B cell (primary cell): Measurements from ENCODE around the gene FAM107A. TPM values are rescaled to one million over a fixed set of nuclear protein-coding genes. Genes with fewer than 3 reads are reported as not detected.

Experiments
- ATAC-seq: fragments of 200-7000 bp; cut with Tn5 transposase; one replicate; pipeline ENCODE4 v1.10.0; 2021; ENCODE audit warnings: low read depth, mild to moderate bottlenecking, moderate number of reproducible peaks, moderate library complexity
- CTCF ChIA-PET: fragments of 350-600 bp; sonication (Branson Sonifier 250); formaldehyde crosslinking; loops from one replicate; lab custom pipeline; 2021; ENCODE audit warnings: antibody characterized with exemption, inconsistent platforms; lab: Charles Lee
- POLR2A ChIA-PET: fragments of 350-600 bp; sonication (Branson Sonifier 250); formaldehyde crosslinking; loops from one replicate; lab custom pipeline; 2021; ENCODE audit warnings: antibody characterized with exemption; lab: Charles Lee
- DNase-seq: peaks from one replicate; pipeline ENCODE4 v3.0.0; 2013
- H2AFZ ChIP-seq: 2 replicates; pipeline ENCODE4 v1.6.1; 2012; ENCODE audit warnings: mild to moderate bottlenecking, low read depth, low read length; ENCODE audit not compliant: insufficient read depth, poor library complexity, severe bottlenecking
- H3K27ac ChIP-seq, 2 donors: 1 replicate in 1 of 2; 2 replicates in 1 of 2; pipeline ENCODE4 v1.5.1; 2012 to 2013; ENCODE audit warnings: low read length in 2 of 2, mild to moderate bottlenecking in 2 of 2, moderate library complexity in 1 of 2
- H3K27me3 ChIP-seq, 4 experiments: fragments of 200-600 bp in 1 of 4; sonication (generic) in 1 of 4; replicated peaks in 1 of 4; 1 replicate in 2 of 4; 2 replicates in 2 of 4; pipeline versions ENCODE4 v1.6.1 to v1.7.0; 2013 to 2016; ENCODE audit warnings: low read length in 3 of 4, mild to moderate bottlenecking in 2 of 4, mixed read lengths in 1 of 4, moderate library complexity in 1 of 4; ENCODE audit not compliant: insufficient read depth in 4 of 4, control insufficient read depth in 3 of 4; ENCODE audit errors: control extremely low read depth in 1 of 4
- H3K36me3 ChIP-seq, 2 experiments: replicated peaks in 1 of 2; 1 replicate in 1 of 2; 2 replicates in 1 of 2; pipeline versions ENCODE4 v1.6.1 to v1.7.1; 2013; ENCODE audit warnings: low read length in 1 of 2; ENCODE audit not compliant: insufficient read depth in 2 of 2, control insufficient read depth in 1 of 2; ENCODE audit errors: control extremely low read depth in 1 of 2, extremely low read depth in 1 of 2
- H3K4me1 ChIP-seq, 2 donors: fragments of 200-600 bp in 1 of 2; sonication (generic) in 1 of 2; 1 replicate in 1 of 2; 2 replicates in 1 of 2; pipeline versions ENCODE4 v1.5.1 to v1.6.1; 2013 to 2017; ENCODE audit warnings: low read length in 2 of 2; ENCODE audit not compliant: control insufficient read depth in 2 of 2, insufficient read depth in 2 of 2
- H3K4me2 ChIP-seq: replicated peaks from 2 replicates; pipeline ENCODE3; 2012; ENCODE audit warnings: mild to moderate bottlenecking, low read depth, low read length; ENCODE audit not compliant: poor library complexity, severe bottlenecking
- H3K4me3 ChIP-seq, 5 experiments: fragments of 200-600 bp in 1 of 5; sonication (generic) in 1 of 5; 1 replicate in 3 of 5; 2 replicates in 2 of 5; pipeline versions ENCODE4 v1.5.1 to v1.7.0; 2011 to 2016; ENCODE audit warnings: low read length in 4 of 5, mild to moderate bottlenecking in 4 of 5, low read depth in 2 of 5, control low read depth in 1 of 5, moderate library complexity in 1 of 5; ENCODE audit not compliant: insufficient read depth in 1 of 5; ENCODE audit errors: control extremely low read depth in 1 of 5, extremely low read depth in 1 of 5
- H3K79me2 ChIP-seq: fragments of 200-600 bp; sonication (generic); one replicate; pipeline ENCODE4 v1.6.0; 2016; ENCODE audit warnings: low read length; ENCODE audit not compliant: control insufficient read depth, insufficient read depth
- H3K9ac ChIP-seq: fragments of 200-600 bp; sonication (generic); 2 replicates; pipeline ENCODE4 v1.6.1; 2017; ENCODE audit warnings: mild to moderate bottlenecking, low read length, moderate library complexity
- H3K9me3 ChIP-seq, 3 donors: one replicate each; pipeline versions ENCODE4 v1.6.1 to v1.7.1; 2013; ENCODE audit warnings: low read length in 2 of 3; ENCODE audit not compliant: control insufficient read depth in 2 of 3, insufficient read depth in 1 of 3; ENCODE audit errors: control extremely low read depth in 1 of 3
- H4K20me1 ChIP-seq: 2 replicates; pipeline ENCODE4 v1.6.0; 2012; ENCODE audit warnings: mild to moderate bottlenecking, low read length; ENCODE audit not compliant: insufficient read depth, control insufficient read depth, poor library complexity, severe bottlenecking
- H3K27ac Mint-ChIP-seq: one replicate; pipeline ENCODE4 v1.8.0; 2021; ENCODE audit warnings: mixed read lengths
- H3K27me3 Mint-ChIP-seq: one replicate; pipeline ENCODE4 v1.8.0; 2021; ENCODE audit warnings: mixed read lengths
- H3K4me1 Mint-ChIP-seq: one replicate; pipeline ENCODE4 v1.8.0; 2021; ENCODE audit warnings: mixed read lengths
- H3K4me3 Mint-ChIP-seq: one replicate; pipeline ENCODE4 v1.8.0; 2021; ENCODE audit warnings: mixed read lengths
- H3K9me3 Mint-ChIP-seq: one replicate; pipeline ENCODE4 v1.8.0; 2022; ENCODE audit warnings: mixed read lengths; ENCODE audit not compliant: insufficient read depth
- CTCF ChIP-seq: fragments of 200-600 bp; IDR thresholded peaks from one replicate; pipeline ENCODE4 v1.8.0; 2022; ENCODE audit warnings: antibody characterized with exemption, mild to moderate bottlenecking
- EZH2 ChIP-seq: IDR thresholded peaks from 2 replicates; pipeline ENCODE4 v1.6.1; 2012; ENCODE audit warnings: borderline replicate concordance, low read depth, mild to moderate bottlenecking, moderate library complexity, low read length; ENCODE audit not compliant: insufficient read depth, poor library complexity, severe bottlenecking
- WGBS: methylation state at CpG from one replicate; pipeline ENCODE4 v1.1.5; 2013; ENCODE audit warnings: missing lambda C conversion rate; ENCODE audit not compliant: insufficient coverage; 5-methylcytosine and 5-hydroxymethylcytosine counted together
- intact Hi-C: fragments of 100-400 bp; cut with micrococcal nuclease; formaldehyde crosslinking; loops from one replicate; pipeline ENCODE4 v1.10.0; 2022
- polyA plus RNA-seq: library from polyadenylated mRNA; depleted of rRNA; stranded (reverse); fragments of >200 nt; gene quantifications from 2 replicates; pipeline ENCODE4 v1.2.3, GENCODE V29; 2012
- total RNA-seq, 2 donors: library from RNA; stranded (reverse); fragments of 120-200 nt in 1 of 2; gene quantifications; 1 replicate in 1 of 2; 2 replicates in 1 of 2; pipeline versions ENCODE4 v1.2.3 to v1.2.4, GENCODE V29; 2013 to 2022

The FAM107A gene
- total and polyA plus RNA-seq, 2 donors (not counting 1 experiment from before 2014, with no cell fraction given) = not detected

- TF ChIP-seq EZH2 (no peak), CTCF (no peak)
- POLR2A ChIA-PET = no interaction called here
- H3K4me3 Mint-ChIP-seq = no peak overlapping the region
- 93% methylated on average over 9 of the region's 10 CpGs for WGBS
- H3K9me3 Mint-ChIP-seq = no peaks in the 10 kb centered on the region
- no peaks in the 10 kb centered on the region for H3K27me3 ChIP-seq
- H2AFZ ChIP-seq = no peak overlapping the region
- no peaks in the 10 kb centered on the region for H4K20me1 ChIP-seq
- intact Hi-C loops = no loop called here
- no peak overlapping the region for H3K27ac Mint-ChIP-seq
- no peaks in the 10 kb centered on the region for H3K4me1 Mint-ChIP-seq
- no peaks in the 10 kb centered on the region for H3K36me3 ChIP-seq
- H3K27me3 Mint-ChIP-seq = no peaks in the 10 kb centered on the region
- no peaks in the 10 kb centered on the region for H3K4me1 ChIP-seq
- H3K79me2 ChIP-seq = no peaks in the 10 kb centered on the region
- no peak overlapping the region for H3K27ac ChIP-seq
- DNase-seq (no peak), ATAC-seq (no peak)
- H3K9ac ChIP-seq = no peak overlapping the region
- CTCF ChIA-PET = interaction anchor here (0.6 to 1.3 kb wide), 2 partner anchors 11 to 294 kb away, joined by 3 read pairs; no protein-coding TSS in a partner anchor
- H3K4me3 ChIP-seq = no peak overlapping the region
- H3K4me2 ChIP-seq = no peak overlapping the region
- no peaks in the 10 kb centered on the region for H3K9me3 ChIP-seq
Measured at GRCh38 chr3:58521917-58522631, 55.1 kb downstream of the FAM107A start.

- DNase-seq = no peak
Measured at GRCh38 chr3:58521336-58521670, 55.9 kb downstream of the FAM107A start.

More at GRCh38 chr3:58521336-58521670, 55.9 kb downstream of the FAM107A start:
- no peak overlapping the region for H3K4me2 ChIP-seq
- no peak overlapping the region for H3K27ac Mint-ChIP-seq
- H3K4me1 ChIP-seq = no peaks in the 10 kb centered on the region
- no peaks in the 10 kb centered on the region for H3K27me3 Mint-ChIP-seq
- no peak overlapping the region for H3K9ac ChIP-seq
- no peaks in the 10 kb centered on the region for H3K4me1 Mint-ChIP-seq
- H3K9me3 Mint-ChIP-seq = no peaks in the 10 kb centered on the region
- H3K36me3 ChIP-seq = no peaks in the 10 kb centered on the region
- no peak for ATAC-seq
- ChIA-PET CTCF (no interaction called here), POLR2A (no interaction called here)
- no peaks in the 10 kb centered on the region for H3K79me2 ChIP-seq
- H3K9me3 ChIP-seq = no peaks in the 10 kb centered on the region
- no peak overlapping the region for H3K4me3 ChIP-seq
- H3K27me3 ChIP-seq = no peaks in the 10 kb centered on the region
- TF ChIP-seq EZH2 = no peak
- TF ChIP-seq CTCF = no peak
- H3K27ac ChIP-seq = no peak overlapping the region
- H3K4me3 Mint-ChIP-seq = no peak overlapping the region
- no peak overlapping the region for H2AFZ ChIP-seq
- WGBS = 100% methylated on average over 3 of the region's 3 CpGs
- no peaks in the 10 kb centered on the region for H4K20me1 ChIP-seq
- intact Hi-C loops = no loop called here
